ENCODE results near the gene CCDC194.
A peak's percentile ranks its signal among the peaks of the same experiment; 100 is the strongest.

CCDC194 gene

GRCh38 chr19:17405250-17406045, 11.5 kb upstream of the CCDC194 start, which contains the start of gene BST2:
BST2 (minus strand) TSS chr19:17405630; CDS start chr19:17405575, 55 bp downstream.
- DNase-seq = peak; percentile 32

GRCh38 chr19:17404621-17405249, 10.7 kb upstream of the CCDC194 start:
- no peak for DNase-seq

- no peak for DNase-seq
Measured at GRCh38 chr19:17404015-17404414, 10.0 kb upstream of the CCDC194 start.

GRCh38 chr19:17402982-17403855, 9.2 kb upstream of the CCDC194 start:
- DNase-seq = peak; percentile 59

- DNase-seq = no peak
Measured at GRCh38 chr19:17401628-17402027, 7.6 kb upstream of the CCDC194 start.

GRCh38 chr19:17398902-17399527, 5.0 kb upstream of the CCDC194 start:
- no peak for DNase-seq

- peak; percentile 76 for DNase-seq
Measured at GRCh38 chr19:17394891-17395415, 957 bp upstream of the CCDC194 start.

- no peak for DNase-seq
Measured at GRCh38 chr19:17393002-17393401, 994 bp downstream of the CCDC194 start.

- DNase-seq = no peak
Measured at GRCh38 chr19:17391371-17392151, 2.4 kb downstream of the CCDC194 start.

- DNase-seq = peak; percentile 94
Measured at GRCh38 chr19:17390665-17391370, 3.2 kb downstream of the CCDC194 start.

GRCh38 chr19:17389957-17390664, 3.9 kb downstream of the CCDC194 start:
- DNase-seq = no peak

- no peak for DNase-seq
Measured at GRCh38 chr19:17389288-17389687, 4.7 kb downstream of the CCDC194 start.

GRCh38 chr19:17385878-17386611, 8.0 kb downstream of the CCDC194 start:
- peak; percentile 72 for DNase-seq

GRCh38 chr19:17380426-17381138, 13.4 kb downstream of the CCDC194 start:
- no peak for DNase-seq

GRCh38 chr19:17379221-17379631, 14.8 kb downstream of the CCDC194 start:
- DNase-seq = no peak

GRCh38 chr19:17378271-17378670, 15.7 kb downstream of the CCDC194 start:
- no peak for DNase-seq

- DNase-seq = no peak
Measured at GRCh38 chr19:17376935-17377600, 16.9 kb downstream of the CCDC194 start, which contains the start of gene PLVAP. PLVAP (minus strand) TSS chr19:17377342; CDS start chr19:17377288, 54 bp downstream.

- DNase-seq = no peak
Measured at GRCh38 chr19:17370026-17370587, 23.9 kb downstream of the CCDC194 start.
